ENCODE data around the gene YEATS4.

GRCh38 chr12:69396041-69396440 lies 36.5 kb downstream of the YEATS4 start:
- TF ChIP-seq GATA2 (IDR thresholded peaks at IDR 0.05; ENCODE audit: low read depth, low read length) (no peak), GATA3 (IDR thresholded peaks at IDR 0.05; ENCODE audit: low read depth, low read length) (no peak)

Measured in SH-SY5Y (cell line).